ENCODE results near the gene CDCA7.
"Not testable (repeated sequence)": the region's sequence is repeated elsewhere in the genome, so short reads cannot be mapped to it uniquely, and the experiment has no call there.

The CDCA7 gene

GRCh38 chr2:173326806-173327205 is 27.9 kb upstream of the CDCA7 start:
- peaks cover 7% of the 10 kb centered on the region for H3K36me3 Mint-ChIP-seq (ENCODE audit: low read depth)
- H3K27ac Mint-ChIP-seq: no peak overlapping the region
- peaks cover 48% of the 10 kb centered on the region for H3K9me3 Mint-ChIP-seq
- no peaks in the 10 kb centered on the region for H3K4me1 Mint-ChIP-seq
- no peaks in the 10 kb centered on the region for H3K27me3 Mint-ChIP-seq (ENCODE audit: low read depth)
- H3K4me3 Mint-ChIP-seq: no peak overlapping the region
- TF ChIP-seq CTCF (IDR thresholded peaks at IDR 0.05; ENCODE audit: unreplicated experiment in 3 of 3): no peak

GRCh38 chr2:173327421-173327820 is 27.3 kb upstream of the CDCA7 start:
- H3K36me3 Mint-ChIP-seq (ENCODE audit: low read depth): peaks cover 7% of the 10 kb centered on the region
- no peak overlapping the region for H3K27ac Mint-ChIP-seq
- no peaks in the 10 kb centered on the region for H3K4me1 Mint-ChIP-seq
- H3K27me3 Mint-ChIP-seq (ENCODE audit: low read depth): no peaks in the 10 kb centered on the region
- H3K4me3 Mint-ChIP-seq: no peak overlapping the region
- TF ChIP-seq CTCF (IDR thresholded peaks at IDR 0.05; ENCODE audit: unreplicated experiment in 3 of 3): no peak
- peaks cover 51% of the 10 kb centered on the region for H3K9me3 Mint-ChIP-seq

- not testable (repeated sequence) for H3K4me1 Mint-ChIP-seq; H3K4me3 Mint-ChIP-seq; H3K27ac Mint-ChIP-seq; H3K27me3 Mint-ChIP-seq (ENCODE audit: low read depth)
- Mint-ChIP-seq H3K9me3 (peaks cover 49% of the 10 kb centered on the region), H3K36me3 (ENCODE audit: low read depth) (peaks cover 11% of the 10 kb centered on the region)
Measured at GRCh38 chr2:173333003-173333402, 21.7 kb upstream of the CDCA7 start.

GRCh38 chr2:173339807-173340206 is 14.9 kb upstream of the CDCA7 start:
- Mint-ChIP-seq H3K4me3 (no peak overlapping the region), H3K4me1 (no peaks in the 10 kb centered on the region), H3K27ac (no peak overlapping the region), H3K9me3 (peaks cover 8% of the 10 kb centered on the region), H3K27me3 (ENCODE audit: low read depth) (no peaks in the 10 kb centered on the region), H3K36me3 (ENCODE audit: low read depth) (peaks cover under 1% of the 10 kb centered on the region)
- no peak for TF ChIP-seq CTCF (IDR thresholded peaks at IDR 0.05; ENCODE audit: unreplicated experiment in 3 of 3)

GRCh38 chr2:173343921-173344320 is 10.8 kb upstream of the CDCA7 start:
- Mint-ChIP-seq H3K4me1 (no peaks in the 10 kb centered on the region), H3K36me3 (ENCODE audit: low read depth) (peaks cover 4% of the 10 kb centered on the region), H3K27me3 (ENCODE audit: low read depth) (no peaks in the 10 kb centered on the region), H3K4me3 (no peak overlapping the region), H3K27ac (no peak overlapping the region), H3K9me3 (peaks cover 5% of the 10 kb centered on the region)
- no peak for TF ChIP-seq CTCF (IDR thresholded peaks at IDR 0.05; ENCODE audit: unreplicated experiment in 3 of 3)

GRCh38 chr2:173346035-173346434 is 8.6 kb upstream of the CDCA7 start:
- H3K4me1 Mint-ChIP-seq: no peaks in the 10 kb centered on the region
- no peak overlapping the region for H3K27ac Mint-ChIP-seq
- peaks cover 5% of the 10 kb centered on the region for H3K9me3 Mint-ChIP-seq

More at GRCh38 chr2:173346035-173346434, 8.6 kb upstream of the CDCA7 start:
- no peak for TF ChIP-seq CTCF (IDR thresholded peaks at IDR 0.05; ENCODE audit: unreplicated experiment in 3 of 3)
- Mint-ChIP-seq H3K4me3 (no peak overlapping the region), H3K36me3 (ENCODE audit: low read depth) (peaks cover 4% of the 10 kb centered on the region), H3K27me3 (ENCODE audit: low read depth) (no peaks in the 10 kb centered on the region)

Measured in nephron (organoid).